ENCODE data around the gene C16orf90. TPM values are rescaled to one million over a fixed set of nuclear protein-coding genes. Genes with fewer than 3 reads are reported as not detected.

The C16orf90 gene
- total RNA-seq, 4 donors from 2014 or later = not detected

DNA sequence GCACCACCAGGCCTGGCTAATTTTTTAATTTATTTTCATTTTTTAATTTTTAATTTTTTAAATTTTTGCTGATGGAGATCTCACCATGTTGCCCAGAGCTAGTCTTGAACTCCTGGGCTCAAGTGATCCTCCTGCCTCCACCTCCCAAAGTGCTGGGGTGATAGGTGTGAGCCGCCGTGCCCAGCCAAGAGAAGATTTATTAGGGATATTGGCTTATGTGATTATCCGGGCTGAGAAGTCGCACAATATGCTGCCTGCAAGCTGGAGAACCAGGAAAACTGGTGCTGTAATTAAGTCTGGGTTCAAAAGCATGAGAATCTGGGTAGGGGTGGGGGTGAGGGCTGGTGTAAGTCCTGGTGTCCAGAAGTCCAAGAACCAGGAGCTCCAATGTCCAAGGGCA is 2.5 kb upstream of the C16orf90 start:
- intact Hi-C loops (cut with DNase I) = no loop called here
- Histone ChIP-seq H3K36me3 (no peaks in the 10 kb centered on the region), H3K27ac (no peak overlapping the region), H3K27me3 (no peaks in the 10 kb centered on the region), H3K4me3 (replicated peaks in 1 of 3) (no peak overlapping the region), H3K4me1 (peaks cover 11 to 19% of the 10 kb centered on the region in 2 donors), H3K9me3 (no peaks in the 10 kb centered on the region)
- TF ChIP-seq POLR2A (IDR thresholded peaks at IDR 0.05) = no peak
- 87 to 96% methylated on average over 4 of the region's 4 CpGs for WGBS, 2 donors
- DNase-seq = no peak

DNA sequence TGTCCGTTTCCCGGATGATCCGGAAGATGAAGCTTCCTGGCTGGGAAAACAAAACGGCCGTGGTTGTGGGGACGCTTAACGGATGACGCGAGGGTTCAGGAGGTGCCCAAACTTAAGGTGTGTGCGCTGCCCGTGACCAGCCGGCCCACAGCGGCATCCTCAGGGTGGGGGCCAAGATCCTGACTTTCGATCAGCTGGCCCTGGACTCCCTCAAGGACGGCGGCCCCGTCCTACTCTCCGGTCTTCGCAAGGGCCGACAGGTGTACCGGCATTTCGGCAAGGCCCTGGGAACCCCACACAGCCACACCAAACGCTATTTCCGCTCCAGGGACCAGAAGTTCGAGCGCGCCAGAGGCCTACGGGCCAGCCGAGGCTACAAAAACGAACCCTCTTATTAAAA is 1.1 kb upstream of the C16orf90 start:
- Histone ChIP-seq H3K36me3 (no peaks in the 10 kb centered on the region), H3K4me1 (peaks cover under 1 to 8% of the 10 kb centered on the region in 2 donors), H3K9me3 (no peaks in the 10 kb centered on the region), H3K27me3 (no peaks in the 10 kb centered on the region), H3K27ac (no peak overlapping the region), H3K4me3 (replicated peaks in 1 of 3) (no peak overlapping the region)
- TF ChIP-seq POLR2A (IDR thresholded peaks at IDR 0.05) (no peak), CTCF (IDR thresholded peaks at IDR 0.05) (no peak)
- 95 to 96% methylated on average over 22 to 30 of the region's 30 CpGs for WGBS, 2 donors
- DNase-seq = no peak
- intact Hi-C loops (cut with DNase I) = no loop called here

DNA sequence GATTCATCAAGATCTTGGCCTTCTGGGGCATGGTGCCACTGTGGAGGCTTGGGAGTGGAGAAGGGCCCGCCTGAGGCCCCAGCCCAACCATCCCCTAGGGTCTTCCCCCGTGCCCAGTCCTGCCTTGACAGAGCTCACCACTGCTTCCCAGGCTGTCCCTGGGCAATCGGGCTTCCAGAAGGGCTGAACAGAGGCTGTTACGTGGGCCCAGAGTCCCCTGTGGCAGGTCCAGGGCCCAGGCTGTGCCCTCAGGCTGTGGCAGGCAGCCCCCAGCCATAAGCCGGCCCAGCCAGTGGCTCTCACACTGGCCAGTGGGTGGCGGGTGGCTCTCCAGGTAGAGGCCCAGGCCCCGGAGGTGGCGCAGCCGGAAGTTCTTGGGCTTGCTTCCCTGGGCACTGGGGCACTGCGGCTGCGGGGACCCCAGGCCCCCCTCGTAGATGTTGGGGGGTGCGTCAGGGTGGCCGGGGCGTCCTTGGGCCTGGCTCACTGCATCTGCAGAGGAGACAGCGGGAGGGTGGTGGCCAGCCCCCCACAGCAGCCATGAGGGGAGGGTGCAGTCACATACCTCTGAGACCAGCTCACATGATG is 809 bp downstream of the C16orf90 start:
- intact Hi-C loops (cut with DNase I) = no loop called here
- no peaks in the 10 kb centered on the region for H3K36me3 ChIP-seq
- no peaks in the 10 kb centered on the region for H3K27me3 ChIP-seq
- H3K27ac ChIP-seq = no peak overlapping the region
- H3K4me1 ChIP-seq = peaks cover 0 to 3% of the 10 kb centered on the region in 2 donors
- no peak for TF ChIP-seq POLR2A (IDR thresholded peaks at IDR 0.05)
- TF ChIP-seq CTCF (IDR thresholded peaks at IDR 0.05) = no peak
- 86 to 91% methylated on average over 5 to 11 of the region's 16 CpGs for WGBS, 2 donors
- no peak for DNase-seq
- H3K4me3 ChIP-seq (replicated peaks in 1 of 3) = no peak overlapping the region
- H3K9me3 ChIP-seq = no peaks in the 10 kb centered on the region

GRCh38 chr16:3492356-3492755 is 2.9 kb downstream of the C16orf90 start:
- no peak for DNase-seq
- intact Hi-C loops (cut with DNase I) = no loop called here
- Histone ChIP-seq H3K9me3 (no peaks in the 10 kb centered on the region), H3K4me3 (replicated peaks in 1 of 3) (no peak overlapping the region), H3K27me3 (no peaks in the 10 kb centered on the region), H3K4me1 (peaks cover 0 to 3% of the 10 kb centered on the region in 2 donors), H3K36me3 (no peaks in the 10 kb centered on the region), H3K27ac (no peak overlapping the region)
- TF ChIP-seq POLR2A (IDR thresholded peaks at IDR 0.05) = no peak
- no peak for TF ChIP-seq CTCF (IDR thresholded peaks at IDR 0.05)
- WGBS, 2 donors = 81 to 87% methylated on average over 6 to 10 of the region's 10 CpGs

DNA sequence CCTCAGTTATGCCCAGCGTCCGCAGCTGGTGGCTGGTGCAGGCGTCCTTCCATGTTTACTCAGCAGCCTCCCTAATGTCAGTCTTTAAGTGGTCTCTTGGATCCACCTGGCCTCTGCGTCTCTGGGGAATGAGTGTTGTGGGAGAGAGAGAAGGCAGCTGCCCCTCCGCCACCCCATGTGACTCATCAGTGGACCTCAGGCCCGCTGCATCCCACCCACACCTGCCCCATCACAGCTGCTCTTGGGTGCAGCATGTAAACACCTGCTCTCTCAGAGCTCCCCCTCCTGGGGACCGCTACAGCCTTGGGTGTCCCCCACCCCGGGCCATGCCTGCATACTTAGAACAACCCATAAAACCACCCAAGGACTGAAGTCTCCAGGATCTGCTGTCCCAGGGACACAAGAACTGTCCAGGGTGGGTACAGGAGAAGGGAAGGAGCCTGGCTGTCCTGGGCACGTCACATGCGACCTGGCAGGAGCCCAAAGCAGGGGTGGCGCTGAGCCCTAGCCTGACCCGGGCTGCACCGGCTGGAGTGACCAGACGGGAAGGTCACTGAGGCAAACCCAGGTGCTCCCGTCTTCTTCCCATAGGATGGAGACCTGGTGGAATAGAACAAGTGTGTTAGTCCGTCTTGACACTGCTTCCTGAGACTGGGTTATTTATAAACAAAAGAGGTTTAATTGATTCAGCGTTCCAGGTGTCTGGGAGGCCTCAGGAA is 4.2 kb downstream of the C16orf90 start:
- intact Hi-C loops (cut with DNase I) = no loop called here
- H3K27ac ChIP-seq = no peak overlapping the region
- TF ChIP-seq POLR2A (IDR thresholded peaks at IDR 0.05) = no peak
- DNase-seq = no peak
- H3K9me3 ChIP-seq = no peaks in the 10 kb centered on the region
- H3K4me3 ChIP-seq (replicated peaks in 1 of 3) = no peak overlapping the region
- peaks cover 4 to 7% of the 10 kb centered on the region in 2 donors for H3K36me3 ChIP-seq
- WGBS, 2 donors = 43 to 57% methylated on average over 12 to 17 of the region's 17 CpGs
- H3K4me1 ChIP-seq = peaks cover 0 to 3% of the 10 kb centered on the region in 2 donors
- no peaks in the 10 kb centered on the region for H3K27me3 ChIP-seq

- Histone ChIP-seq H3K27ac (no peak overlapping the region), H3K4me3 (replicated peaks in 1 of 3) (no peak overlapping the region), H3K27me3 (no peaks in the 10 kb centered on the region), H3K4me1 (peaks cover 0 to 3% of the 10 kb centered on the region in 2 donors), H3K36me3 (peaks cover 25 to 30% of the 10 kb centered on the region in 2 donors), H3K9me3 (no peaks in the 10 kb centered on the region)
- no peak for TF ChIP-seq POLR2A (IDR thresholded peaks at IDR 0.05)
- no peak for TF ChIP-seq CTCF (IDR thresholded peaks at IDR 0.05)
- intact Hi-C loops (cut with DNase I) = no loop called here
- 70 to 87% methylated on average over 9 to 10 of the region's 13 CpGs for WGBS, 2 donors
- DNase-seq = no peak
Observed at GRCh38 chr16:3488801-3489200, 6.5 kb downstream of the C16orf90 start.

All from thyroid gland (tissue), 4 donors.